Left kidney (tissue), 2 donors: ENCODE measurements around the gene HDAC5. TPM values are rescaled to one million over a fixed set of nuclear protein-coding genes. Genes with fewer than 3 reads are reported as not detected.
"Not testable (repeated sequence)": the region's sequence is repeated elsewhere in the genome, so short reads cannot be mapped to it uniquely, and the experiment has no call there.

Source experiments
- DNase-seq: peaks from one replicate; pipeline ENCODE4 v3.0.0-alpha.2; 2013
- polyA plus RNA-seq: library from polyadenylated mRNA; unstranded; fragments of 120-200 nt; gene quantifications from one replicate; pipeline ENCODE4 v1.2.1, GENCODE V29; 2013; ENCODE audit not compliant: insufficient read length

The HDAC5 gene
- polyA plus RNA-seq, 1 donor = 44.7 TPM

GRCh38 chr17:44112284-44113280, 10.9 kb downstream of the HDAC5 start:
- DNase-seq = no peak

- no peak for DNase-seq
Observed at GRCh38 chr17:44111777-44112176, 11.7 kb downstream of the HDAC5 start.

- DNase-seq = peak; percentile 91
Observed at GRCh38 chr17:44110823-44111633, 12.4 kb downstream of the HDAC5 start.

GRCh38 chr17:44110011-44110686, 13.3 kb downstream of the HDAC5 start:
- DNase-seq = no peak

GRCh38 chr17:44109312-44109630, 14.2 kb downstream of the HDAC5 start:
- no peak for DNase-seq

- no peak for DNase-seq
Observed at GRCh38 chr17:44108440-44109311, 14.8 kb downstream of the HDAC5 start.

GRCh38 chr17:44106801-44107200, 16.6 kb downstream of the HDAC5 start:
- no peak for DNase-seq

GRCh38 chr17:44105941-44106340, 17.5 kb downstream of the HDAC5 start:
- no peak for DNase-seq

- no peak for DNase-seq
Observed at GRCh38 chr17:44105483-44105882, 18.0 kb downstream of the HDAC5 start.

GRCh38 chr17:44102849-44103622, 20.4 kb downstream of the HDAC5 start:
- no peak for DNase-seq

GRCh38 chr17:44101858-44102257, 21.6 kb downstream of the HDAC5 start:
- not testable (repeated sequence) for DNase-seq

- no peak for DNase-seq
Observed at GRCh38 chr17:44097110-44097958, 26.1 kb downstream of the HDAC5 start.

GRCh38 chr17:44095647-44096496, 27.6 kb downstream of the HDAC5 start:
- peak; percentile 90 for DNase-seq

- no peak for DNase-seq
Observed at GRCh38 chr17:44095388-44095646, 28.1 kb downstream of the HDAC5 start.

GRCh38 chr17:44094701-44095387, 28.6 kb downstream of the HDAC5 start:
- DNase-seq = no peak

GRCh38 chr17:44093231-44093900, 30.1 kb downstream of the HDAC5 start:
- no peak for DNase-seq

GRCh38 chr17:44092051-44092450, 31.4 kb downstream of the HDAC5 start:
- no peak for DNase-seq
